ENCODE data around the gene CREBBP.

The CREBBP gene

GRCh38 chr16:3799354-3799753 lies 81.2 kb downstream of the CREBBP start:
- peaks cover 9% of the 10 kb centered on the region for H3K4me1 ChIP-seq
- no peaks in the 10 kb centered on the region for H3K9me3 ChIP-seq
- DNase-seq (ENCODE audit: low spot score in 2 of 2), result no peak
- H3K27me3 ChIP-seq (ENCODE audit: low read depth), result no peaks in the 10 kb centered on the region
- H3K36me3 ChIP-seq (replicated peaks), result 0 out of 2 replicates have a peak, but pooled peaks cover 3% of the 10 kb centered on the region
- no peak overlapping the region for H3K4me3 ChIP-seq
- in situ Hi-C loops (cut with MboI; ENCODE audit: low sequenced_read_pairs), result no loop called here

- Histone ChIP-seq H3K4me3 (no peak overlapping the region), H3K9me3 (no peaks in the 10 kb centered on the region), H3K36me3 (replicated peaks) (0 out of 2 replicates have a peak, but pooled peaks cover 3% of the 10 kb centered on the region), H3K27me3 (ENCODE audit: low read depth) (no peaks in the 10 kb centered on the region), H3K4me1 (peaks cover 9% of the 10 kb centered on the region)
- no peak for DNase-seq (ENCODE audit: low spot score in 2 of 2)
- in situ Hi-C loops (cut with MboI; ENCODE audit: low sequenced_read_pairs), result no loop called here
Observed at GRCh38 chr16:3798838-3799237, 81.7 kb downstream of the CREBBP start.

DNA sequence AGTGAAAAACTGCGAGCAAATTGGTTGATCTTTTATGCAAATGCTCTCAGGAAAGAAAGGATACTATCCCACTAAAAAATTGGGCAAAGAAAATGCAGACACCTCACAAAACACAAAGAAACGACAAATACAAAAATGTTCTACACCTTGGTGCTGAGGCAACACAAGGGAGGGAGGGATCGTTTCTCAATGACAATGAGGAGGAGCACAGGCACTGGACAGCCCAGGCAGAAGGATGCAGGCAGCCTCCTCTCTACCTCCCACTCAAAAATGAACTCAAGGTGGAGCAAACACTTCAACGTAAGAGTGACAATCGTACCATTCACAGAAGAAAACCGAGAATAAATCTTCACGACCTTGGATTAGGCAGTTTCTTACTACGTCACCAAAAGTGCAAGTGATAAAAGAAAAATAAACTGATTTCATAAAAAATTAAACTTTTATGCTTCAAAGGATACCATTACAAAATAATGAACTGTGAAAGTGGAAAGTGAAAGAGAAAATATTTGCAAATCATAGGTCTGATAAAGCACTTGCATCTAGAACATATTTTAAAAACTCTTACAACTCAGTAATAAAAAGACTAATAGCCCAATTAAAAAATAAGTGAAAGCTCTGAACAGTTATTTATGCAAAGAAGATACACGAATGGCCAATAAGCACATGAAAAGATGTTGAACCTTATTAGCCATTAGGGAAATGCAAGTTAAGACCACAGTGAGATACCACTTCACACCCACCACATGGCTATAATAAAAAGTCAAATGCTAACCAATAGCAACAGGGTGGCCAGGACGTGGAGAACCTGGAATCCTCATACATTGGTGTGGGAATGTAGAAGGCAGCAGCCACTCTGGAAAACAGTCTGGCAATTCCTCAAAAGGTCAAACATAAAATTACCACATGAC lies 82.4 kb downstream of the CREBBP start:
- Histone ChIP-seq H3K9me3 (no peaks in the 10 kb centered on the region), H3K27me3 (ENCODE audit: low read depth) (no peaks in the 10 kb centered on the region), H3K36me3 (replicated peaks) (peaks cover 4% of the 10 kb centered on the region), H3K4me3 (no peak overlapping the region), H3K4me1 (peaks cover 9% of the 10 kb centered on the region)
- in situ Hi-C loops (cut with MboI; ENCODE audit: low sequenced_read_pairs), result no loop called here
- peak in 1 of 2 experiments; percentile 33 for DNase-seq (ENCODE audit: low spot score in 2 of 2)

GRCh38 chr16:3797473-3797872 lies 83.0 kb downstream of the CREBBP start:
- no peak overlapping the region for H3K4me3 ChIP-seq
- H3K4me1 ChIP-seq, result peaks cover 9% of the 10 kb centered on the region
- no peak for DNase-seq (ENCODE audit: low spot score in 2 of 2)
- H3K36me3 ChIP-seq (replicated peaks), result peaks cover 9% of the 10 kb centered on the region
- H3K9me3 ChIP-seq, result no peaks in the 10 kb centered on the region
- in situ Hi-C loops (cut with MboI; ENCODE audit: low sequenced_read_pairs), result no loop called here
- H3K27me3 ChIP-seq (ENCODE audit: low read depth), result no peaks in the 10 kb centered on the region

GRCh38 chr16:3793161-3793576 lies 87.3 kb downstream of the CREBBP start:
- in situ Hi-C loops (cut with MboI; ENCODE audit: low sequenced_read_pairs), result no loop called here
- Histone ChIP-seq H3K27me3 (ENCODE audit: low read depth) (no peaks in the 10 kb centered on the region), H3K36me3 (replicated peaks) (peaks cover 36% of the 10 kb centered on the region), H3K9me3 (no peaks in the 10 kb centered on the region), H3K4me3 (no peak overlapping the region), H3K4me1 (peaks cover 5% of the 10 kb centered on the region)
- DNase-seq (ENCODE audit: low spot score in 2 of 2), result no peak

GRCh38 chr16:3792472-3793012 lies 88.0 kb downstream of the CREBBP start:
- Histone ChIP-seq H3K27me3 (ENCODE audit: low read depth) (no peaks in the 10 kb centered on the region), H3K4me3 (no peak overlapping the region), H3K36me3 (replicated peaks) (peaks cover 36% of the 10 kb centered on the region), H3K4me1 (no peaks in the 10 kb centered on the region), H3K9me3 (no peaks in the 10 kb centered on the region)
- in situ Hi-C loops (cut with MboI; ENCODE audit: low sequenced_read_pairs), result no loop called here
- no peak for DNase-seq (ENCODE audit: low spot score in 2 of 2)

DNA sequence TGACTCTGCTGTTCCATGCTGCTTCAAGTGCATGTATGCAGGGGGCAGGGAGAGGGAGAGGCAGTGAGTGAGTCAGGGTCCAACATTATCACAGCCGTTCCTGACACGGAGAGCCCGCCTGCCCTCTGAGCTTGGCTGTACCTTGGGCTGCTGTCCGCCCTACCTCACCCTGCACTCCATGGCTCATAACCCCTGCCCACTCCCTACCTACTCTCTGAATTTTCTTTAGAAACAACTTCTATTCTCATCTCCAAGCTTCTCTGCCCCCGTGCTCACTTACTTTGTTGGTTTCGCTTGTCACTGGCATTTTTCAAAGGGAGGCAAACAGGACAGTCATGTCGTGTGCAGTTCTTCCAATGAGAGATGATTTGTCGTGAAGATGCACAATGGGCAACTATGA lies 88.8 kb downstream of the CREBBP start:
- no peaks in the 10 kb centered on the region for H3K9me3 ChIP-seq
- DNase-seq (ENCODE audit: low spot score in 2 of 2), result no peak
- no peaks in the 10 kb centered on the region for H3K4me1 ChIP-seq
- H3K36me3 ChIP-seq (replicated peaks), result peaks cover 36% of the 10 kb centered on the region
- H3K27me3 ChIP-seq (ENCODE audit: low read depth), result no peaks in the 10 kb centered on the region
- no peak overlapping the region for H3K4me3 ChIP-seq
- in situ Hi-C loops (cut with MboI; ENCODE audit: low sequenced_read_pairs), result no loop called here

DNA sequence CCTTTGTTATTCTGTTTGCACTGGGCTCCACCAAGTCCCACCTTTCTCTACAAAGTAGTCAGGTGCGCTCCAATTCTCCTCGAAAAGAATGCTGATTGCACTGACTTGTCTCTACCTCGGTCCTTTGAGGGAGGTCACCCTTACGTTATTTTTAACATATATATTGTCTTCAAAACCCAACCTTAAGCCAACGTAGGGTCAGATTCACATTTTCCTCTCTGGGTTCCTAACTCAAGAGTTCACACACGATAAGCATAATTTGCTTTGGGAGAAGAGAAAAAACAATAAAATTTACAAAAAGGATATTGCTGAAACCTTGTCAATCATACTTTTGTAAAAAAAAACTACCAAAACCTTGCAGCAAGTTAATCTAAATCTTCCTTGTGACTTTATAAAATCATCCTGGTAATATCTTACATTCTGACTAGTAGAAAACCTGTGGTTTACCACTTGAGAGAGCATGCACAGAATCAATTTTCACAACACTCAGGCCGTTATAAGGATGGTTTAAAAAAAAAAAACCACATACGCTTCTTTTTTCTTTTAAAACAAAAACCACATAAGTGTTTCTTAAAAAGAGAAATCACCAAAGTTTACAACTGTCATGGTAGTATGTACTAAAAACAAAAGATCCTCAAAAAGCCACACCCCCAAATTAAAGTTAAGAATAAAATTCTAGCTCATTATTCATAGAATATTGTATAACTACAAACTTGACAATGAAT lies 91.0 kb downstream of the CREBBP start:
- peaks cover 36% of the 10 kb centered on the region for H3K36me3 ChIP-seq (replicated peaks)
- DNase-seq (ENCODE audit: low spot score in 2 of 2), result no peak
- H3K4me3 ChIP-seq, result no peak overlapping the region

DNA sequence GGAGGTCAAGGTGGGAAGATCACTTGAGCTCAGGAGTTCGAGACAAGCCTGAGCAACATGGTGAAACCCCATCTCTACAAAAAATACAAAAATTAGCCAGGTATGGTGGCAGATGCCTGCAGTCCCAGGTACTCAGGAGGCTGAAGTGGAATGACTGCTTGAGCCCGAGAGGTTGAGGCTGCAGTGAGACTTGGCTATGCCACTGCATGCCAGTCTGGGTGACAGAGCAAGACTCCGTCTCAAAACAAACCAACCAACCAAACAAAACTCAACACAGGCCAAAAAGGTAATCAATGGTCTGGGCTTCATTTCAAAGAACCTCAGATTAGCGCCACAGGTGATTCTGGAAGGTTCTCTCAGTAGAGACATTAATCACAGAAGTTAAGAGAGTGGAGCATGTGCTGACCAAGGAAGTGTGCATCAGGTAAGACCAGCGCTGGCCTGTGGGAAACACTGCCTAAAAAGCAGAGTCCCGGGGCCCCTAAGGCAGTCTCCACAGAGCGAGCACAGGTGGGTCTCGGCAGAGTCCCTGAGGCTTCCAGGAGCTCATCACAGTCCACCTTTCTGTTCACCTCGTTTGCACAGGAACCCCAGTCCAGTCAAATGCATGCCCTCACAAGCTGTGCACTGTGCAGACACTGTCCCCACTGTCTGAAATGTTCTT lies 91.7 kb downstream of the CREBBP start:
- Histone ChIP-seq H3K27me3 (ENCODE audit: low read depth) (no peaks in the 10 kb centered on the region), H3K36me3 (replicated peaks) (peaks cover 36% of the 10 kb centered on the region), H3K4me3 (no peak overlapping the region), H3K9me3 (no peaks in the 10 kb centered on the region), H3K4me1 (no peaks in the 10 kb centered on the region)
- in situ Hi-C loops (cut with MboI; ENCODE audit: low sequenced_read_pairs), result no loop called here
- no peak for DNase-seq (ENCODE audit: low spot score in 2 of 2)

More for the DNA sequence above, 91.0 kb downstream of the CREBBP start:
- no peaks in the 10 kb centered on the region for H3K9me3 ChIP-seq
- no peaks in the 10 kb centered on the region for H3K4me1 ChIP-seq
- H3K27me3 ChIP-seq (ENCODE audit: low read depth), result no peaks in the 10 kb centered on the region
- in situ Hi-C loops (cut with MboI; ENCODE audit: low sequenced_read_pairs), result no loop called here

DNA sequence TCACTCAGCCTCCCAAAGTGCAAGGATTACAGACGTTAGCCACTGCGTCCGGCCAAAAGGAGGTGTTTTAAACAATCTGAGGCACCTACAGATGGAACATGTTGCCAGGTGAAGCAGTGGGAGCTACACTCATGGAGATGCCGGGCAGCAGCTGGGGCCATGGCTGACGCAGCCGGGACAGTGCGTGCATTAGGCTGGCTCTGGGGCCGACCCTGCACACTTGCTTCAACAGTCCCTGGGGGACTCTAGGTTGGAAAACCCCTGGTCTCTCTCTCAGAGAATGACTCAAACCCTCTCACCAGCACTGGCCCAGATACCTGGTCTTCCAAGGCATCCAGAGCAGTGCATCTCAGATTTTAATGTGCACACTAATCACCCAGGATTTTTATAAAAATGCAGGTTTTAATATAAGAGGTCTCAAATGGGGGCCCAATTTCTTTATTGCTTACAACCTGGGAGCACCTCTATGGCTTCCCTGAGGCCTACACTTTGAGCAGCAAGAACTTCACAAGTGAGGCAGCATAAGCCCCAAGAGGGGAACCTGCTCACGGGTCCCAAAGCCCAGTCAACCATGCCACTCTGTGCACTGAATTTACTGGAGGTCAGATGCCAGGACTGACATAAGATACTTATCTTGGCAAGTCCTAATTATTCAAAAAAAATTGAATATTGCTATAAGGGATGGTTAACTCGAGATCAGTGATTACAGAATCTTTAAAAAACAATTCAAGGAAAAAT lies 92.4 kb downstream of the CREBBP start:
- no peaks in the 10 kb centered on the region for H3K27me3 ChIP-seq (ENCODE audit: low read depth)
- DNase-seq (ENCODE audit: low spot score in 2 of 2), result no peak
- in situ Hi-C loops (cut with MboI; ENCODE audit: low sequenced_read_pairs), result no loop called here
- no peaks in the 10 kb centered on the region for H3K9me3 ChIP-seq
- no peak overlapping the region for H3K4me3 ChIP-seq
- H3K4me1 ChIP-seq, result no peaks in the 10 kb centered on the region
- H3K36me3 ChIP-seq (replicated peaks), result peaks cover 36% of the 10 kb centered on the region

DNA sequence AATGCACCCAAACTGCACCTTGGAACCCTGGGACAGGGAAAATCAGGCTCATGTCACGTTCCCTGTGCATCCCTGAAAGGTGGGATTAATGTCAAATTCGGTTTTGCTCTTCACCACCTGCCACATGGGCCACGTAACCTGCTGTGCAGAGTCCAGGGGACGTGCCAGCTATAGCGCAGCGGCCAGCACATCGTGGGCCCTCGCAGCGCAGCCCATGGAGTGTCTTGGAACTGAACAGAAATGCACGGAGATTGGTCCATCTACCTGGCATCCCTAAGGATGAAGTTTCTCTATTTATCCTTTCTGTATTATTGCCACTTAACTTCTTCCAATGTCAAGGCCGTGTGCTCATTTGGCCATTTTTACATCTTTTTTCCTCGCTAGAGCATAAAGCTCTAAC lies 95.1 kb downstream of the CREBBP start:
- H3K36me3 ChIP-seq (replicated peaks), result peaks cover 41% of the 10 kb centered on the region
- no peak overlapping the region for H3K4me3 ChIP-seq
- no peaks in the 10 kb centered on the region for H3K27me3 ChIP-seq (ENCODE audit: low read depth)
- in situ Hi-C loops (cut with MboI; ENCODE audit: low sequenced_read_pairs), result no loop called here
- H3K9me3 ChIP-seq, result no peaks in the 10 kb centered on the region
- no peaks in the 10 kb centered on the region for H3K4me1 ChIP-seq
- DNase-seq (ENCODE audit: low spot score in 2 of 2), result no peak

- in situ Hi-C loops (cut with MboI; ENCODE audit: low sequenced_read_pairs), result no loop called here
- Histone ChIP-seq H3K4me1 (no peaks in the 10 kb centered on the region), H3K27me3 (ENCODE audit: low read depth) (no peaks in the 10 kb centered on the region), H3K36me3 (replicated peaks) (peaks cover 42% of the 10 kb centered on the region), H3K9me3 (no peaks in the 10 kb centered on the region), H3K4me3 (no peak overlapping the region)
- no peak for DNase-seq (ENCODE audit: low spot score in 2 of 2)
Observed at GRCh38 chr16:3783516-3783915, 97.0 kb downstream of the CREBBP start.

DNA sequence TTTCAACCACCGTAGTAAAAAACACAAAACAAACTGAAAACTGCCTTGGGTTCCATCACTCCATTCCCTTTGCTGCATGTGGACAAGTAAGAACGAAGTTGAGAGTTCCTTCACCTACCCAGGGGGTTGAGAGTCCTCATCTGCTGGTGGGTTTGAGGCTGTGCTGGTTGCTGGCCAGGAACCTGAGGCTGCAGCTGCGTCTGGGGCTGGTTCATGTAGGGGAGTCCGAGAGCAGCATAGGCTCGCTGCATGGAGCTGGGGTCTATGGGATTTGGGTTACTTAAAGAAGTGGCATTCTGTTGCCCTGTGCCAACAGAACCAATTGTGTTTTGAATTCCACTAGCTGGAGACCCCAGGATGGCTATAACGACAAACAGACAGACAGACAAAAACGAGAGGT lies 97.9 kb downstream of the CREBBP start:
- H3K4me3 ChIP-seq, result no peak overlapping the region
- DNase-seq (ENCODE audit: low spot score in 2 of 2), result no peak
- no peaks in the 10 kb centered on the region for H3K9me3 ChIP-seq
- in situ Hi-C loops (cut with MboI; ENCODE audit: low sequenced_read_pairs), result no loop called here
- peaks cover 51% of the 10 kb centered on the region for H3K36me3 ChIP-seq (replicated peaks)
- no peaks in the 10 kb centered on the region for H3K4me1 ChIP-seq
- no peaks in the 10 kb centered on the region for H3K27me3 ChIP-seq (ENCODE audit: low read depth)
